ENCODE data around the gene PTPRT. TPM values are rescaled to one million over a fixed set of nuclear protein-coding genes. Genes with fewer than 3 reads are reported as not detected.

Gene PTPRT
- total RNA-seq, 2 donors from 2014 or later = 0.11 to 0.35 TPM

- Histone ChIP-seq H3K36me3 (no peaks in the 10 kb centered on the region), H3K9me3 (peaks cover 0 to 11% of the 10 kb centered on the region in 2 donors), H3K4me3 (no peak overlapping the region), H3K4me1 (peaks cover 0 to 26% of the 10 kb centered on the region in 2 donors), H3K27me3 (no peaks in the 10 kb centered on the region), H3K27ac (peak overlapping the region in 1 of 2 donors; percentile 33)
- DNase-seq (ENCODE audit: low spot score) = no peak
- no peak for TF ChIP-seq CTCF (IDR thresholded peaks at IDR 0.05)
These were observed 851.2 kb downstream of the PTPRT start for GRCh38 chr20:42338294-42339201.

GRCh38 chr20:42336576-42336975, 853.1 kb downstream of the PTPRT start:
- Histone ChIP-seq H3K27me3 (no peaks in the 10 kb centered on the region), H3K36me3 (no peaks in the 10 kb centered on the region), H3K4me1 (peaks cover 0 to 26% of the 10 kb centered on the region in 2 donors), H3K27ac (no peak overlapping the region), H3K9me3 (peaks cover 0 to 11% of the 10 kb centered on the region in 2 donors), H3K4me3 (no peak overlapping the region)
- TF ChIP-seq CTCF (IDR thresholded peaks at IDR 0.05) = no peak
- no peak for DNase-seq (ENCODE audit: low spot score)

- H3K36me3 ChIP-seq = no peaks in the 10 kb centered on the region
- no peaks in the 10 kb centered on the region for H3K27me3 ChIP-seq
- no peak for TF ChIP-seq CTCF (IDR thresholded peaks at IDR 0.05)
- H3K4me1 ChIP-seq = no peaks in the 10 kb centered on the region
- no peak for DNase-seq (ENCODE audit: low spot score)
- peaks cover 0 to 8% of the 10 kb centered on the region in 2 donors for H3K9me3 ChIP-seq
- H3K4me3 ChIP-seq = no peak overlapping the region
- H3K27ac ChIP-seq = no peak overlapping the region
These were observed 870.3 kb downstream of the PTPRT start for GRCh38 chr20:42319252-42320013.

- Histone ChIP-seq H3K9me3 (no peaks in the 10 kb centered on the region), H3K4me3 (no peak overlapping the region), H3K27me3 (no peaks in the 10 kb centered on the region), H3K27ac (no peak overlapping the region), H3K4me1 (no peaks in the 10 kb centered on the region), H3K36me3 (no peaks in the 10 kb centered on the region)
- DNase-seq (ENCODE audit: low spot score) = no peak
- no peak for TF ChIP-seq CTCF (IDR thresholded peaks at IDR 0.05)
These were observed 876.0 kb downstream of the PTPRT start for GRCh38 chr20:42313704-42314103.

- H3K36me3 ChIP-seq = no peaks in the 10 kb centered on the region
- H3K4me3 ChIP-seq = no peak overlapping the region
- H3K27me3 ChIP-seq = no peaks in the 10 kb centered on the region
- H3K27ac ChIP-seq = no peak overlapping the region
- no peaks in the 10 kb centered on the region for H3K4me1 ChIP-seq
- no peak for DNase-seq (ENCODE audit: low spot score)
- TF ChIP-seq CTCF (IDR thresholded peaks at IDR 0.05) = no peak
- H3K9me3 ChIP-seq = no peaks in the 10 kb centered on the region
These were observed 880.7 kb downstream of the PTPRT start for GRCh38 chr20:42309050-42309449.
